GM21447 (cell line): ENCODE measurements around the gene FGF12.
A peak's percentile ranks its signal among the peaks of the same experiment; 100 is the strongest.
"Not testable (repeated sequence)": the region's sequence is repeated elsewhere in the genome, so short reads cannot be mapped to it uniquely, and the experiment has no call there.

ENCODE experiments used
- ATAC-seq: cut with Tn5 transposase; IDR thresholded peaks from one replicate; pipeline ENCODE4 v1.9.1; 2021; ENCODE audit not compliant: unreplicated experiment

FGF12 gene

DNA sequence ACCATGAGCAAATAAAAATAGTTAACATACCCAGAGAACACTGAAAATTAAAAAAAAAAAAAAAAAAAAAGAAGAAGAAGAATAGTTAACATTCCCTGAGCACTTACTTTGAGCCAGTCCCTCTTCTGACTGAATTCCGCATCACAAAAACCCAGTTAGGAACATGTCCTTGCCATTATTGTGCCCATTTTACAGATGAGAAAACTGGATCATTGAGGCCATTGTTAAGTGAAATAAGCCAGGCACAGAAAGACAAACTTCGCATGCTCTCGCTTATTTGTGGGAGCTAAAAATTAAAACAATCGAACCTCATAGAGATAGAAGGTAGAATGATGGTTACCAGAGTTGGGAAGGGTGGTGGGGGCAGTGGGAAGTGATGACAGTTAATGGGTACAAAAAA lies 119.5 kb downstream of the FGF12 start:
- ATAC-seq: no peak

DNA sequence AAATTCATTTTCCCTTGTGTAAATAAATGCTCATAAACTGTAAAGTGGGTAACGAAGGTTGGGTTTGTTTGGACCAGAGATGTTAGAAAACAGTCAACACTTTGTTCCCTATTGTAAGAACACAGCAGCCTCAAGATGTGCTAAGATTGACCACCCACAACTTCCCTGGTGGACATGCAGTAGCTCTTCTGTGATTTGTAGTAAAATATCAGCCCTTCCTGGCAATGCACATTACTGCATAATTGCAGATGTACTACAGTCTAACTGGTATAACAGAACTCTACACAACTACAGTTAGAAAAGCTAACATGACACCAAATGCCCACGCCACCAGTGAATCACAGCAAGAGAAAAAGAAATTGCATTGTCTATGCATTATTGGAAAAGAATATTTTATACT lies 129.4 kb downstream of the FGF12 start:
- no peak for ATAC-seq

DNA sequence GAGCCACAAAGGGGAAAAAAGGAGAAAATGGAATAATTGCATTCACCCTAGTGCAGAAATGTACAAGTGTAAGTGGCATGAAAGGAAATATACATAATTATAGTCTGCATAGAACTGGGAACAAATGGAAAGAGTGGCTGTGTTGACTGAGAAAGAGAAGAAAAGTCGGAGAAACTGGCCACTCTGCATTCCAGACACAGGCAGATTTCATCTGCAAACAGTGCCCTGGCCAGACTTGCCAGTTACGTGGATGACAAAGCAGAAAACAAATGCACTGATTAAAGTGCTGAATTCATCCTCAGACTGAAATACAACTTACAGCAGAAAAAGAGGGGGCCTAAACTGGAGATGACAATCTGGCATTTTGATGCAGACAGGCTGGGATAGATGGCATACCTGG lies 129.8 kb downstream of the FGF12 start:
- ATAC-seq: no peak

DNA sequence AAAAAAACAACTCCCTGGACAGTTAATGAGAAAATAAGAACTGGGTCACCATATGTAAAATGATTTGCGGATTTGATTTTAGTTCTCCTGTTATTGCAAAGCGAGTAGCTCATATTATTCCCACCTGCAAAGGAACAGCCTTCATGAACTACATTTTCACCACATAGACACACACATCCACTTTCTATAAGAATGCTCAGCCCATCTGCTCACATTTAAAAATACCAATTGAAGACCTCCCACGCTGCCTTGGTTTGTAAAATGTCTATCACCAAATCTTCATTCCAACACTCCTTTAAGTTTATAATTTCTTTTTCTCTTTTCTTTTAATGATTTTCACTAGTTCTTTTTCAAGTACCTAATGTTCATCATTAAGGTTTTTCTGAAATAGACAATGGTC lies 148.6 kb downstream of the FGF12 start:
- ATAC-seq: no peak

DNA sequence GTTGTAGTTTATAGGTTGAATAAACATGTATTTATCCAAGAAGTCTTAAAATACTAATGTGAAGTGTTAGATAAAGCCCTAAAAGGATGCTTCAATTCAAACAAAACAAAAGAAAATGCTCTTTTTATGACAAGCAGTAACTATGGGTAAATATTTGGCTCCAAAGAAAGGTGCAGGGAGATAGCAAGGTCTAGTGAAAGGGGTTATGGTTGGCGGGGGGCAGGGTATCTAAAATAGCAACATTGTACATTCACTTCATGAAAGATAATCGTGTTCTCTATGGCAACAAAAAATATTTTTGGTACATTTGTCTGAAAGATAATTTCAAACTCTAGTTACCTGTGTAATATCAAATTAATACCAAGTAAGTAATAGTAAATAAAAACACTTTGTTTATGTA lies 149.5 kb downstream of the FGF12 start:
- ATAC-seq: no peak

DNA sequence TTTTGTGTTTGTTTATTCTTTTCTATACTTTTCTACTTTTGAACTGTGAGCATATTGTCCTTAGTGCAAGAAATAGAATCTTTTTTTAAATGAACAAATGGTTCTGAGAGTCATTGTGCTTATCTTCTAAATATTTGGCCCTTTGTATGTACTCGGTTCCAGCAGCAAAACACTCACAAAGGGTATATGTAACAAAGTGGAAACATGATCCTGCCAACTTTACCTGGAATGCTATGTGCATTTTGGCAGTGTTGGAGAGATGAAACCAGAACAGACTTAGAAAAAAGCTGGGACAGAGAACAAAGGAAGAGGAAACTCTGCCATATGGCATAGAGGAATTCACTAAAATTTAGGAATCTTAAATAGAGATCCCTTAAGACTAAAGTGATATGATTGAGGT lies 150.1 kb downstream of the FGF12 start:
- no peak for ATAC-seq

DNA sequence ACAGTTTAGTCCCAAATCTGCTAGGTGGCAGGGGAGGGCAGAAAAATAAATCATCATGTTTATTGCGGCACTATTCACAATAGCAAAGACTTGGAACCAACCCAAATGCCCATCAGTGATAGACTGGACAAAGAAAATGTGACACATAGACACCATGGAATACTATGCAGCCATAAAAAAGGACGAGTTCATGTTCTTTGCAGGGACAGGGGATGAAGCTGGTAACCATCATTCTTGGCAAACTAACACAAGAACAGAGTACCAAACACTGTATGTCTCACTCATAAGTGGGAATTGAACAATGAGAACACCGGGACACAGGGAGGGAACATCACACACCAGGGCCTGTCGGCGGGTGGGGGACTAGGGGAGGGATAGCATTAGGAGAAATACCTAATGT lies 150.6 kb downstream of the FGF12 start:
- ATAC-seq: not testable (repeated sequence)

DNA sequence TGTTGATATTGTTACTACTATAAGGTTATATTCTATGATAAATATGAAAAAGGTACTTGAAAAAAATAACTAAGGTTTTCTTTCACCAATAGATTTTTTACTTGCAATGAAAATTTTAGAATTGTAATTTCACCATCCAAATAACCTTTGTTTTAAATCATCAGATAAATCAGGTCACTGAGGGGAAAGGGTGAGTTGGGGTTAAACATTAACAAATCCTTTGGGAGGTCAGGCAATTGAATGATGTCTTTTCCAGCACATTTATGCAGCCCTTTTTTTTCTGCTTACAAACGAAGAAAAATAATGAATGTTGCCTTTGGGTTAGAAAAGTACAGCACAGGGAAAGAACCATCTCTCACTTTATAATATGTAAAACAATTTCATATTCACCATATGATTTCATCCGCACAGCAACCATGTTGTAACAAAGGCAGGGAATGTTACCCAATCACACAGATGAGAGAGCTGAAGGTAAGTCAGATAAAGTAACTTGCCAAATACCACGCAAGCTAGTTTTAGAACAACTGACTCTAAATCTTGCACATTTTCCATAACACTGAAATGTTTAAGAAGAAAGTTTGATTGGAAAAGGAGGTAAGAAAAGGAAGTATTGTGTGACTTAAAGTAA lies 151.3 kb downstream of the FGF12 start:
- no peak for ATAC-seq

DNA sequence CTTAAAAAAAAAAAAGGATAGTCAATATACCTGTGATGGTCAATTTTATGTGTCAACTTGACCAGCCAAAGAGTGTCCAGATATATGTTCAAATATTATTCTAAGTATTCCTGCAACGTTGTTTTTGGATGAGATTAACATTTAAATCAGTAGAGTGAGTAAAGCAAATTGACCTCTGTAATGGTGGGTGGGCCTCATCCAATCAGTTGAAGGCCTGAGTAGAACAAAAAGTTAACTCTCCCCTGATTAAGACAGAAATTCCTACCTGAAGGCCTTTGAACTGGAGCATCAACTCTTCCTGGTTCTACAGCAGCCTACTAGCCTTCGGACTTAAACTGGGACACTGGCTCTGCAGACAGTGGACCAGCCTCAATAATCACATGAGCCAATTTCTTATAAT lies 154.1 kb downstream of the FGF12 start:
- no peak for ATAC-seq

DNA sequence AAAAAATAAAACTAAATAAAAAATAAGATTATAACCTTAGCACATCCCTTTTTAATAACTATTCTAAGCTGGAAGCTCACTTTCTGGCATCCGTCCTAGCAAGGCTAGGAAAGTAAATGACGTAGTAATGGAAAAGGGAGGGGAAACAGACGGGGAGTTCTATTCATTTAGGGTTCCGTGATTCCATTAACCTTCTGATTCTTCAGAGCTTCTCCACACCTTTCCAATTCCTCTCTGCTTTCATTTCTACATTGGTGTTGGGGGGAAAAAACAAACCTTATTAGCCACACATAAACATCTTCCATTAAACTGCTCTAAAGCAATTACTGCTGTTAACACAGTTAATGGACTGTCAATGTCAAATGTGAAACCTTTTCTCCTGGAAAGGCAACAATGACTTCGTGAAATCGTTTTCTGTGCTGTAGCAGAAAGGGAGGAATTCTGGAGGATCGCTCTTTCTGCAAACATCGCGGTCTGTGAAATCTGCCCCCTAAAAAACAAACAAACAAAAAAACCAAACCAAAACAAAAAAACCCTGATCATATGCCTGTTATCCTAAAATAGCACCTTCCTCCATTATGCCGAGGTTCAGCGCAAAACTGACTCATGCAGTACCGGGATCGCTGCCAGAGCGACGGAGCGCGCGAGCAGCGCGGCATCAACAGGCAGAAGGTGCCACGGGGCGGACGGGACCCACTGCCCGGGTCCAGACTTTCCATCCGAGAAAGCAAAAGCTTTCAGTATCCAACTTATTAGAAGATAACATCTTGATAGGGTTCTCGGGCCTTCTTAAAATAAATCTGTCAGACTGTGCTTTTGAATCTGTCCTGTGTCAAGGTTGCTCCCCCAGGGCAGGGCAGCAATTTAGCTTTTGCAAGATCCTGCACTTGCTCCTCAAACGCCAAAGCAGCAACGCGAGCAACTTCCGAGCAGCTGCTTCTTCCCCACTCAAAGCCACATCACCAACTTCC lies 156.2 kb downstream of the FGF12 start:
- no peak for ATAC-seq

DNA sequence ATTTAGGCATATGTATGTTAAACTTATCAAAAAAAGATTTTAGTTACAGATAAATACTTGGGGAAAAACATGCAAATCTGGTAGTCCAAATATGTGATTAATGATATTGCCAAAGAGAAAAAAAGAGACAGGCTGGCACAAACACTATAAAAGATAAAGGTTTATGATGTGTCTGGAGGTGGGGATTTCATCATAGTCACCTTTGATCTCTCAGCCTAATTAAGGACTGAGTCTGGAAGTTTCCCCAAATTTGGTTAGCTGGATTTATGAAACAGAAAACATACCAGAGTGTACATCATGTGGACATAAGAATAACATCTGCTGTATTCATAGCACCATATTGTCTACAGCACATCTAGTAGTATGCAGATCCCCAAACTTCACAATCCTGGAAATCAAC lies 157.0 kb downstream of the FGF12 start:
- ATAC-seq: no peak

DNA sequence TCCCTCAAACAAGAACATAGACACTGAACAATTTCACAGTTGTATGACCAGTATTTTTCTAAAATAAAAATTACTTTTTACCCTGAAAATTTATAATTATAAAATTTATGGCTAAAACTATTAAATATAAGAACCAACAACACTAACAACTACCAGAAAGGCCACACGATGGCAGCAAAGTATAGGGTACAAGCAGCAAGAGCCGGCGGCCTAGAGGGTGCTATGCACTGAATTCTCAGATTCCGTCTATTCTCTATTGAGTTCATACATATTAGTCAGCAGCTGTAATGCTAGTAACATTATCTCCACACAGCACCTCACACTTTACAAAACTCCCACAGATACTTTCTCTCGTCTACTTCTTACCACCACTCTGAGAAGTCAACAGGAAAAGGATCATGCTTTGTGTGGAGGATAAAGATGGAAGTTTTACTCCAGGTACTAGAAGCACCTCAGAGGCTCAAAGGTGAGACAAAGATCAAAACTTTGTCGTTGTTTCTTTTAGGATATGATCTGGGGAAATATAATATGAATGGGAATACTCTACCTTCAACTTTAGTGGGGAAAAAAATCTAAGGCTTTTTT lies 160.5 kb downstream of the FGF12 start:
- peak; percentile 90 for ATAC-seq

DNA sequence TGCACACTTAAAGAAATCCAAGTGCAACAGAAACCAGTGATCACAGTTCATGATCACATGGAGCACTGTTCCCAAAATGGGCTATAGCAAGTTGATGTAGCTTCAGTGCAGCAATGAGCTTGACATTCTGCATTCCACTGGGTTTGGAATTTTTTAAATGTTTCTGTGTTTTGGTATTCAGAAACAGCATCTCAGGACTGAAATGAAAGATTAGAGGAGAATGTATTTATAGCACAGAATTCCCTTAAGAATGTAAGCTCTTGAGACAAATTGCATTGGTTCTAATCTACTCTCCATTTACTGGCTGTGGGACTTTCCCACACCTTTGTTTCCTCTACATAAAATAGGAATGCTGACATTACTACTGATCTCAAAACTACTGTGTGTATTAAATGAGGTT lies 162.7 kb downstream of the FGF12 start:
- ATAC-seq: no peak

DNA sequence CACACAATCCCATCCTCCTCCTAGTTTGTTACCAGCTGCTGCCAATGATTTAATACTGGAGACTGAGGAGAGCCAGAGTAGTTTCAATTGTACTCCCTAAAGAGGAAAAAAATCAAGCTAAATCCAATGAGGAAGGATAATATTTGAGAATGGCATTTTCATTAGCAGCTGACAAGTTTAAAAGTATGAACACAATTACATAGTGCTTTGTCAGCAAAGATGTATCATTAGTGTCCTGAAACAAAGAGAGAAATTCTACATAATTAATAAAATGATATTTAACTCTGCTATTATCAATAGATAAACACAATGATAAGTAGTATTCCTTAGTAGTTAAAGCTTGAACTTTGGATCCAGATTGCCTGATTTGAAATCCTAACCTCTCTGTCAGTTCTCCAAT lies 163.9 kb downstream of the FGF12 start:
- no peak for ATAC-seq

DNA sequence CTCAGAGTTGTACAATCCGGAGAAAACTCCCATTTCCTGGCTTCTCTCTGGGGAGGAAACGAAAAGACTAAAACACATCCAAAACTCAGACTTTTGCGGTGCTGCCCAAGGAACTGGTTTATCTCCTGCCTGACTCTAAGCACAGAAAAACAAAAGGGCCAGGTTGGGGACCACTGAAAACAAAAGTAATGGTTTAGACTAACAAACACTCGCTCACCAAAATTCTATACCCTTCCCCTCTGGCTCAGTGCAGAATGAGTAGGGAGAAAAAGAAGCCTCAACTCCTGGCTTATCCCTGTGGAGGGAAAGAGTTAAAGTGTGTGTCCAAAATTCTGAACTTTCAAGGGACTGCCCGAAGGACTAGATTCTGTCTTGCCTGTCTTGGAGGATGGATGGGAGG lies 173.6 kb downstream of the FGF12 start:
- ATAC-seq: no peak

DNA sequence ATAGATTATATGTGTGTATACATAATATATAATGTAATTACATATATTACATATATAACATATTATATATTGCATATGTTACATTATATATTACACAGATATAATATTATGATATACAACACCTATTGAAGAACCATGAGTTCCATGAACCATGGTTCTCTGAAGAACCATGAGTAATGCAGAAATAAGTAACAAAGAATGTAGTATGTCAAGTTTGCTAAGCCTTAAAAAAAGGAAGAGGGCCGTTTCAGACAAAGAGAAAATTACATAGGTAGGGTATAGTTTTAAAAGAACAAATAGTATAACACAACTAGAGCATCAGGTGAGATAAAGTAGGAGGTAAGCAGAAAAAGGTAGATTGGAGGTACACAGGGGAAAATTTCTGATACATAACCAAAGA lies 177.0 kb downstream of the FGF12 start:
- ATAC-seq: no peak

DNA sequence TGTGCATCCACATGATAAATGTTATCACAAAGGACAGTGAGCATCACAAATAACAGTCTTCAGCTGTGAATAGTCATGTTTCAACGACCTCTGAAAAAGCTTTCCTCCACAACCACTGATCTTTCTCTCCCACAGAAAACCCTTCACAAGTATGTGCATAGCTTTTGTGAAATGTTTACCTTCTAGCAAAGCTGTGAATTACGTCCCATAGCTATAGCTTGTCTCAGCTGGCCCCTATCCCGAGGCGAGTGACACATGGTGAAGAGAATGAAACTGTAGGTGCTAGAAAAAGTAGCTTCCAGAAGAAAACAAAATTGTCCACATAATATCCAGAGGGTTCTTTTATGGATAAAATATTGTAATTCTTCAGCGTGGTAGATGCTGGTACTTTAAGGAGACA lies 182.0 kb downstream of the FGF12 start:
- ATAC-seq: no peak

DNA sequence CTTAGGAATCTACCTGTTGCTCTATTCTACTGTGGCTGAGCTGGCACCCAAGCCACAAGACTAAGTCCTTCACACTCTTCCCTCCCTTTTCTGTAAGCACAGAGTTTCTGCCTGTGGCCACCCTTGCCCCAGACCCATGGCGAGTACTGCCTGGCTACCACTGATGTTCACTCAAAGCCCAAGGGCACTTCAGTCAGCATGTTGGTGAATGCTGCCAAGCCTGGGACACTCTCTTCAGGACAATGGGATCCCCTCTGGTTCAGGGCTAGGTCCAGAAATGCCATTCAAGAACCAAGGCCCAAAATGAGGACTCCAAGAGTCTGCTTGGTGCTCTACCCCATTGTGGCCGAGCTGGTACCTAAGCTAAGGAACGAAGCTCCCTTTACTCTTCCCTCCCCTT lies 184.2 kb downstream of the FGF12 start:
- ATAC-seq: no peak

DNA sequence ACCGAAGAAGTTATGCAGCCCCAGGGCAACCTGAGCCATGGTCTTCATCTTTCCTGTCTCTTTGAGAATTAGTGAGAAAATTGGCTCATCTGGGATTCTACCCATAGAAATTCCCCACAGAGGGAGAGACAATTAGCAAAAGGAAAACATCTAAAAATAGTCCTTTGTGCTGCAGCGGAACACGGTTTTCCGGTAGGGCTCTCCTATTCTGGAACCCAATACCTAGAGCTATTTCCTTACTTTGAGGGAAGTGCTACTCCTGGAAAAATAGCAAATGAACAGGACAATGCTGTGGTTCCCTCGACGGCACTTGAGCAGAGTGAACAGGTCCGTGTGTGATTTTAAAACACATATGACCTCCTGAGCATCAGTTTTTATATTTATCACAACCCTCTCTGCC lies 210.5 kb downstream of the FGF12 start:
- ATAC-seq: no peak

DNA sequence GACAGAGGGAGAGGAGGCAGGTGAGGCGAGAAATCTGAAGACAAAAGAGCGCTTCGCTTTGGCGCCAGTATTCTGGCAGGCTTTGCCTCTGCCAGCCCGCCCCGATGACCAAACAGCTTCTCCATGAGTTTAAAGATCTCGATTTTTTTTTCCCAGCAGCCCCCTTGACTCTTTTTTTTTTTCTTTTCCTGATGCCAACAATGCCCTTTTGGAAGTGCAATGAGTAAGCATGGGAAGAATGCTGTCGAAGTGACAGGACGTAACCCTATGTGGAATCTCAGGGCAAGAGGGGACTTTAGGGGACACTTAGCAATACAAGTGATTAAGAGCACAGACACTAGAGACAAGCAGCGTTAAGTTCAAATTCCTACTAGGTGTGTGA lies 211.7 kb downstream of the FGF12 start:
- no peak for ATAC-seq

DNA sequence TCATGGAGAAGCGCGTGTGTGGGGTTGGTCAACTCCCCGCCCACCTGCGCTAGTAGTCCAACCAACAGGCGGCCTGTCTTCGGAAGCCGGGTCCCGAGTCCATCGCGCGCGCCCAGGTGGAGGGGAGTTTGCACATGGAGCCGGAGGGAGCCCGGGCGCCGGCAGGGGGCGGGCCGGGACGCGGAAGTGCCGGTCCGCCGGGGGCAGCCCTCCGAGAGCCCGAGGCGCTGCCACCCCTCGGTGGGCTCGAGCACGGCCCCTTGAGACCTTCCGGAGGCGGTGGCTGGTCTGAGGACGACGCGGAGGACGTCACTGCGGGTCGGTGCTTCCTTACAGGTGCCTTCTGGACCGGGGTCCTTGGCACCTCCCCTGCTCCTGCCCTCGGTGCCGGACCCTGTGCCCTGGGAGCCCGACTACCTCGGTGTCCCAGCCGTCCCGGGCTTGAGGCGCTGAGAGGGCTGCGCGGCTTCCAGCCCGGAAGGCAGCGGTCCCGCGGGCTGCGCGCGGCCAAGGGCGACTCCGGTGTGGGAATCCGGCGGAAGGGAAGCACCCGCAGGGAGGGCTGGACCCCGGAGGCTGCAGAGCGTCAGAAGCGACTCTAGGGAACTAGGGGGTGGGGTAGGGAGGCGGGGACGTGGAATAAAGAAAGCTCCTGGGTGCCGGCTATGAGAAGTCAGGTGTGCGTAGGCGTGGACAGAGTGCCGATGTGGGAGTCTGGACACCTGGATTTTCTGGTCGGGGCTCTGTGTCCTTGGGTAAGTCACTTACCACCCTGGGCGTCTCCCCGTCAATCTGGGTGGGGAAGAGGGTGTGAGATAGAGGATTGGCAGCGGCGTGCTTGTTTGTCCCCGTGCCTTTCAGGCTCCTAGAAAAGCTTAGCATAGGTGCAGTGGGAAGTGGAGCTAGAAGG lies 212.3 kb downstream of the FGF12 start:
- ATAC-seq: no peak
